NCI-H1694 treated with DMSO at 0.1 percent for 48 hours (cell line): ENCODE data around the gene SORBS2.

Experiments used
- DNase-seq: peaks from one replicate; lab custom pipeline; 2025; lab: John Stamatoyannopoulos, UW

The SORBS2 gene

GRCh38 chr4:185805262-185805802 is 6.7 kb downstream of the SORBS2 start:
- DNase-seq, result no peak

GRCh38 chr4:185803022-185803421 is 9.0 kb downstream of the SORBS2 start:
- no peak for DNase-seq

- DNase-seq, result no peak
Measured at GRCh38 chr4:185801471-185801870, 10.5 kb downstream of the SORBS2 start.

DNA sequence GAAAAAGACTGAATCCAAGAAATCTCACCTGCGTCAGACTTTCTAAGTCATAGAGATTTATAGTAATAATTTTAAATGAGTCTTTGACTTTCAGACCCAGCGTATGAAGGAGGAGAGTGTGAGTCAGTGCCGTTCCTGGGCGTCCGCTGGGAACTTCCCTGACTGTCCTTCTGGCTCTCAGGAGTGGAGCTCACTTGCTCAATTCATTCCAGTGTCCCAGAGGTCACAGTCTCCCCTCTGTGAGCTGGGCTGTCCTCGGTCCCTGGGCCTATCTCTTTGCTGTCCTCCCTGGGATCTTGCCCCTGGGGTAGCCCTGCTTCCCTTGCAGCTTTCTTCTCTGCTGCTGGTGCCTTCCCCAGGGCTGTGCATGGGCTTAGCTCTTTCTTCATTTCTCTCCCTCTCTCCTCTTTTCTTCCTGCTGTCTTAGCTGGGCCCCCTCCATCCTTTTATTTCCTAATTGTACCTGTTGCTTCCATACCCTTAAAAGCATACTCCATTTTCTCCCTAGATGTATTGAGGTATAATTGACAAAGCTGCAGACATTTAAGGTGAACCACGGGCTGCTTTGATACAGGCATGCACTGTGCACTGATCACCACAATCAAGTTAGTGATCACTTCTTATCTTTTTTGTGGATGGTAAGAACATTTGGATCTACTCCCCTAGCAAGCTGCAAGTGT is 11.6 kb downstream of the SORBS2 start:
- DNase-seq, result no peak

DNA sequence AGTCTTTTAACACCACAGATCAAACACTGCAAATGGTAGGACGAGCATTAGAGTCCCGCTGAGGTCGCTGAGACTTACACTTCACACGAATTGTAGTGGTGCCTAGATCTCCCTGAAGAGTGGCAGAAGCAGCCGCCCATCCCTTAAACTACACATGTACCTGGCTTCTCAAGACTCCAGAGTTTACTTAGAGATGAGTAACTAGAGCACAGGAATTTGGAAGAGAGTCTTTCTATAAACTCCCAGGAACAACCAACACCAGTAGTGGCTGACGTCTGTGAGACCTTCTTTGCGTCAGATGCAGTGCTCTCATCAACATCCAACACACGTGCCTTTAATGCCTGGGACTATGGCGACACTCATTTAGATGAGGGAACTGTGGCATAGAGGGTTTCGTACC is 12.6 kb downstream of the SORBS2 start:
- no peak for DNase-seq

DNA sequence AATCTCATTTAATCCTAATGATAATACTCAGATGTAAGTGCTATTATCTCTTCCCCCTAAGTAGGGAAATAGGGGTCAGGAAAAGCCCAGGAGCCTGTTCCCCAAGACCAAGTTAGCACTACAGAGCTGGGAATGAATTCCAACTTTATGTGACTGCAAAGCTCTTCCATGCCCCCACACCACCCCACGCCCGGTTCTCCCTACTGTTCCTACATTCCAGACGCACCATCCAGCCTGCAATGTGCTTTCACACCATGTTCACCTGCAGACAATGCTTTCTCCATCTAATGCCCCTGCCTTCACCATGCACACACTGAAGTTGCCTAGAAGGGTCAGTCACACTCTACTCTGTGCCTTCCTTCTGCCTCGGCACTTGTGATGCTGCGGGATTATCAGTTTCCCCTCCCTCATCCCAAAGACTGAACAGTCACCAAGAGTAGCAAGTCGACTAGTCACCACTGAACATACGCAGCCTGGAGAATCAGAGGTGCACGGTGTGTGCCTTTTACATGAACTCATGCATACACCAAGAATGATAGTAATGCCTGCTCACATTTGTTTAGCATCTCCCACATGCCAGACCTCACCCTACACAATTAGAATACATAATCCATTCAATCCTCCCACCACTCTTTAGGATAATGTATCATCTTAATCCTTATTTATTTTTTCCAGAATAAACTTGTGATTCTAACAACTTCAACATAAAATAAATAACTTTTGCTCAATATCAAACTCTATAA is 14.2 kb downstream of the SORBS2 start:
- no peak for DNase-seq

GRCh38 chr4:185797018-185797417 is 15.0 kb downstream of the SORBS2 start:
- no peak for DNase-seq

GRCh38 chr4:185796176-185796575 is 15.8 kb downstream of the SORBS2 start:
- DNase-seq, result no peak

- DNase-seq, result no peak
Measured at GRCh38 chr4:185794637-185795036, 17.4 kb downstream of the SORBS2 start.

DNA sequence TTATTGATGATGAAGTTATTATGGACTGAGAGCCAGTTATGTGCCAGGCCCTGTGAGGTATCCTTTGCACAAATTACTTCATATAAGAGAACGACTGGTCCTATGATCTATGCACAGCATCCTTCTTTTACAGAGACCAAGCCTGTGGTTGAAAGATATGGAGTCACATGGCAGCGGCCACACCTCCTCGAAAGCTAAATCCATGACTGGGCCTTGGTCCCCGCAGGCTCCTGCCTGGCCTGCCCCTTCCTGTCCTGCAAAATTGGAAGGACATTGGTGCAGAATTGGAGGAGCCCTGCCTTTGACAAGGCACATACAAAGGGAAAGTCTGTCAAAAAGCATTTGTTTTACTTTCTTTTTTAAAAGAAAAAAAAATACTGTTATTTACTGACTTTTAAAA is 18.3 kb downstream of the SORBS2 start:
- no peak for DNase-seq

GRCh38 chr4:185793116-185793485 is 18.9 kb downstream of the SORBS2 start:
- no peak for DNase-seq

- DNase-seq, result no peak
Measured at GRCh38 chr4:185792384-185793115, 19.4 kb downstream of the SORBS2 start.

GRCh38 chr4:185787926-185788679 is 23.9 kb downstream of the SORBS2 start:
- no peak for DNase-seq

- DNase-seq, result no peak
Measured at GRCh38 chr4:185786422-185786821, 25.6 kb downstream of the SORBS2 start.

GRCh38 chr4:185783574-185783973 is 28.4 kb downstream of the SORBS2 start:
- no peak for DNase-seq

DNA sequence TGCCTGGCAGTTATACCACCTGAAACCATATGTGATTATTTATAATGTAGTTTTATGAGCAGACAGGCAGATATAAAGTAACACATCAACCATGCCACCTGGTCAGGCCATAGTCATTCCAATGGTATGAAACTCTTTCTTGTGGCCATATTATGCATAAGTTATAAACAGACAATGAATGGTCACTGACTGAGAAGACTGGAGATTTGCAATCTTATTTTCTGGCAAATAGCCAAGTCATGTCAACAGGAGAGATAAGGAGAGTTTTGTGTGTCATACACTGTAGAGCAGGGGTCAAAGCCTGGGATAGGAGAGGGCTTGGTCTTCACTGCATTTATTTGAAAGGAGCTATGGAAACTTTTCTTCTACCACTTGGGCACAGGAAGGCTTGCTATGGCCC is 29.5 kb downstream of the SORBS2 start:
- no peak for DNase-seq

- no peak for DNase-seq
Measured at GRCh38 chr4:185781555-185782215, 30.3 kb downstream of the SORBS2 start.

- no peak for DNase-seq
Measured at GRCh38 chr4:185780472-185780871, 31.5 kb downstream of the SORBS2 start.

- DNase-seq, result no peak
Measured at GRCh38 chr4:185779517-185779916, 32.5 kb downstream of the SORBS2 start.

DNA sequence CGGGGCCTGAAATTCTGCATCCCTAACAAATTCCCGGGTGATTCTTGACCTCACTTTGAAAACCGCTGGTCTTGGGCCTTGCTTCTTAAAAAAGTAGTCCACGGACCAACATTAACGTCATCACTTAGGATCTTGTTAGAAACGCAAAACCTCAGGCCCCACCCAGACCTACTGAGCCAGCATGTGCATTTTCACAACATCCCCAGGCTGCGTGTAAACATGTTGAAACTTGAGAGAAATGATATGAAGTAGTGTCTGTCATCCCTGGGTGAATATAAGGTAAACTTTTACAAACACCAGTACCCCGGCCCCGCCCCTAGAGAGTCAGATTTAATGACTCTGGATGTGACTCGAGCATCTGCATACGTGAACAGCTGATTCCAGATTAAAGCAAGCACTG is 33.7 kb downstream of the SORBS2 start:
- DNase-seq, result no peak

DNA sequence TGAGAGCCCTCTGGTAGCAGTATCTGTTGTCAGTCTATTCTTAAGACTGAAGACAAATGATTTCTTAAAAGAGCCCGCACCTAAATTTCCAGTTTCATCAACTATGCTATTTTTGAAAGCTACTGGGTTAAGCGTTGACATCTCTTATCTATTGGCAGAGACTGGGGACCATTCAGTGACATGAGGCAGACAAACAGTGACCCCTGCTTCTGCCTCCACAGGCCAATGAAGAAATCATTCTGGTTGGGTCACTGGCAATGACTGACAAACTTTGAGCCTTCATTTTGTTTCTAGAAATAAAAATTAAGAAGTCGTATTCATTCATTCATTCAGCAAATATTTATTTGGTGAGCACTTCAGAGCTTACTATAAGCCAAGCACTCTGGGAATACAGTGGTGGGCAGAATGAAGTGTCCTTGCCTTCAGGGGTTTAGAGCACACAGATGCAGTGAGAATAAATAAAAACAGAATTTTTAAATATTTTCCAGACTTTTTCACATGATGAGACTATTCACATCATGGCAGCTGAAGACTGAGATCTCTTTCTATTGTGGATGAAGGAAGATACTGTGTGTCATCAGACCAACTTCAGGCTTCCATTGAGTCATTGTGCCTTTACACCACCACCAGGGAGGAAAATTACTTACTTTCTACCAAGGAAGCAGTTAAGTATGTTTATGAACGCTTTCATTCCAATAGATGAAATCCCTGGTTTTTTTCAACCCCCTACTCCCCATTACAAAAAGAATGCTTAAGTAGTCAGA is 36.0 kb downstream of the SORBS2 start:
- no peak for DNase-seq
